HG02571 (cell line): ENCODE measurements around the gene SLC22A5.
A peak's percentile ranks its signal among the peaks of the same experiment; 100 is the strongest.
"Not testable (repeated sequence)": the region's sequence is repeated elsewhere in the genome, so short reads cannot be mapped to it uniquely, and the experiment has no call there.

Experiments
- ATAC-seq: cut with Tn5 transposase; IDR thresholded peaks from one replicate; pipeline ENCODE4 v1.9.1; 2021; ENCODE audit warnings: mild to moderate bottlenecking, moderate library complexity; ENCODE audit not compliant: unreplicated experiment

The SLC22A5 gene

DNA sequence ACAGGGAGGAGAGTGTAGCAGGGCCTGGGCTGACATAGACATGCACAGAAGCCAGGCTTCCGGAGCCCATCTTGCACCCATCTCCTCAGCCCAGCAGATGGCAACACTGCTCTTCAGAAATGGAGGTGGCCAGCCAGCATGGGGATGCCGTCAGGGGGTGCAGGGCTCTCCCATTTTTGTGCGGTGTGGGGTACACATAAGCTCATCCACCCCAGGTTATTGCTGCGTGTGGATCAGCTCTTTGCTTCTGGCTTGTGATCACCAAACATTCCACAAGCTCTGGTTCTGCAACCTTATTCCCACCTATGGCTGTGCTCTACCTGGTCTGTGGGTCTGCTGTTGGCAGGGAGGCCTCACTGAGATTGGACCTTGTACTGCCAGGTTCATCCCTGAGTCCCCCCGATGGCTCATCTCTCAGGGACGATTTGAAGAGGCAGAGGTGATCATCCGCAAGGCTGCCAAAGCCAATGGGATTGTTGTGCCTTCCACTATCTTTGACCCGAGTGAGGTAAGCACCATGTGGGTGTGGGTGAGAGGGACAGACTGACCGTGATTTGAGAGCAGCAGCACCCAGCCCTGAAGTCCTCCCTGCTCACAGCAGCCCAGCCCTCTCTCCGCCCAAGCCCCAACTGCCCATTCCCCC is 17.3 kb downstream of the SLC22A5 start:
- peak; percentile 83 for ATAC-seq

GRCh38 chr5:132387640-132388117 is 18.2 kb downstream of the SLC22A5 start:
- no peak for ATAC-seq

DNA sequence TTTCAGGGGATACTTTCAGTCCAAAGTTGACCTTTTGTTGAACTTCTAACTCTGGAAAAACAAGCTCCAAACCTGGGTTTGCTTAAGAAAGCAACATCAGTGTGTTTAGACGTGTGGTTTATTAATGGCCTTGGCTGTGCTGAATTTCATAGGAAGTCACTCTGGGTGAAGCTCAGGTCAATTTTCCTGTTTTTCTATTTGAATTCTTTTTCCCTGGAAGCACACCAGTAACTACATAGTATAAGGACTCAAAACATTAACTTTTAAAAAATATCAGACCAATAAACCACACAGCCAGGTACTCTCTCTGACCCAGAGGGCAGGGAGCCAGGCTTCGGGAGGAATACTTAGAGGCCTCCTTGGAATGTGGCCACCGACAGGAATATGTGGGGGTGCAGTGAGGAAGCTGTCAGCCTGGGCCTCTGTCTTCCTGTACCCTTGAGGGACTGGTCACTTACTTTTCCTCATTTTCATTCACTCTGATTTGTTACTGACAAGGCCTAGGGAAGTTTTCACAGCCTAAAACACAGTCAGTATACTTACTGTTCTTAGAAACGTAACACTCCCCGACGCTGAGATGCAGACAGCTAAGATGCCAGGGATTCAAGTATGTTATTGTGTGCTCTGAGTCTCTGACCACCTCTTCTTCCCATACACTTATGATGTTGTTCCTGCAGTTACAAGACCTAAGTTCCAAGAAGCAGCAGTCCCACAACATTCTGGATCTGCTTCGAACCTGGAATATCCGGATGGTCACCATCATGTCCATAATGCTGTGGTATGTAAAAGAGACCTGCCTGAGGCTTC is 18.9 kb downstream of the SLC22A5 start:
- no peak for ATAC-seq

DNA sequence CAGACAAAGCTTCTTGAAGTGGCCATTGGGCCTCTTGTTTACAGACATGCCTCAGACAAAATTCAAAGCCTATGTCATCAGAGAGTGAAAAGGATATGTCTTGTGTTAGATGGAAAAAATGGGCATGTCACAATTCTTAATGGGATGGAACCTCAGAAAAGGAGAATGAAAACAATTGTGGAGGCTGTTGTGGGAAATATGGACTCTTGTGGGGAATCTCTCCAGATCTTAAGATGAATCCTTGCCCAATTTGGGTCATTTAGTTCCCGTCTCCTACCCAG is 19.5 kb downstream of the SLC22A5 start:
- no peak for ATAC-seq

GRCh38 chr5:132389585-132390286 is 20.2 kb downstream of the SLC22A5 start:
- no peak for ATAC-seq

DNA sequence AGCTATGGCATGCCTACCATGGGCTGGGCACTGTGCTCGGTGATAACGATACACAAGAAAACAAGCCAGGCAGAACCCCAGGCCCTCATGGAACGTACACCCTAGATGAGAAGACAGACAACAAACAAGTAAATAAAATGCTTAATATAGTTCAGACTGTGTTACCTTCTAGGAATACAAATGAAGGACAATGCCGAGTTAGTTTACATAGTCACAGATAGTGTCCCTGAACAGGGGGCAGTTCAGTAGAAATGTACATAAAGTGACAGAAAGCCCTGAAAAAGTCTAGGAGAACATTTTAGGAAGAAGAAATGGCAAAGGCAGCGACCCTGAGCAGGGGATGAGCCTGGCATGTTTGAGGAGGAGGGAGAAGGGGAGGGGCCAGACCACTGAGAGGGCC is 21.7 kb downstream of the SLC22A5 start:
- ATAC-seq: no peak

DNA sequence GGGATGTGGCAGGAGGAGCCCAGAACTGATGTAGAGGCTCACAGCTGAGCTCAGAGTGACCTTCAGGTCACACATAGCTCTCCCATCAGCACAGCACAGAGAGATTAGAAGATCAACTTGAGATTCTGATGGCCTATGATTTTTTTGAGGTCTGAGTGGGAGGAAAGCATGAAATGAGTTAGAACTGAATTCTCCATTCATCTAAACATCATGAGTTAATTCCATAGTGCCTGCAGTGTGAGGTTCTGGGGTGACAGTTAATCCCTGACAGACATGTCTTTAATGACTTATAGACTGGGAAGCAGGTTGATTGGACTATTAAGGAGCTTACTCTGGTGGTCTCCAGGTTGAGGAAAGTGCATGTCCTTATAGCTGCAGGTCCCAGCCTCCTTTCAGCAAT is 22.4 kb downstream of the SLC22A5 start:
- no peak for ATAC-seq

DNA sequence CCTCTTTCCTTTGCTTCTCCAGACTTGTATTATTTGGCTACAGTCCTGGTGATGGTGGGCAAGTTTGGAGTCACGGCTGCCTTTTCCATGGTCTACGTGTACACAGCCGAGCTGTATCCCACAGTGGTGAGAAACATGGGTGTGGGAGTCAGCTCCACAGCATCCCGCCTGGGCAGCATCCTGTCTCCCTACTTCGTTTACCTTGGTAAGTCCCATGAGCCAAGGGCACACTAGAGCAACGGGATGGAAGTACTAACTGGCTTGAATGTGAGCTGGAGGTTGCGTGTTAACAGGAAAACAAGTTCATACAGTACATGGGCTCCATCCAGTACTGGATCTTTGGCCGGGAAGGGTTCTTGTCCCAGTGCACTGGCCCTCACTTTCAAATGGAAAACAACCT is 22.9 kb downstream of the SLC22A5 start:
- no peak for ATAC-seq

DNA sequence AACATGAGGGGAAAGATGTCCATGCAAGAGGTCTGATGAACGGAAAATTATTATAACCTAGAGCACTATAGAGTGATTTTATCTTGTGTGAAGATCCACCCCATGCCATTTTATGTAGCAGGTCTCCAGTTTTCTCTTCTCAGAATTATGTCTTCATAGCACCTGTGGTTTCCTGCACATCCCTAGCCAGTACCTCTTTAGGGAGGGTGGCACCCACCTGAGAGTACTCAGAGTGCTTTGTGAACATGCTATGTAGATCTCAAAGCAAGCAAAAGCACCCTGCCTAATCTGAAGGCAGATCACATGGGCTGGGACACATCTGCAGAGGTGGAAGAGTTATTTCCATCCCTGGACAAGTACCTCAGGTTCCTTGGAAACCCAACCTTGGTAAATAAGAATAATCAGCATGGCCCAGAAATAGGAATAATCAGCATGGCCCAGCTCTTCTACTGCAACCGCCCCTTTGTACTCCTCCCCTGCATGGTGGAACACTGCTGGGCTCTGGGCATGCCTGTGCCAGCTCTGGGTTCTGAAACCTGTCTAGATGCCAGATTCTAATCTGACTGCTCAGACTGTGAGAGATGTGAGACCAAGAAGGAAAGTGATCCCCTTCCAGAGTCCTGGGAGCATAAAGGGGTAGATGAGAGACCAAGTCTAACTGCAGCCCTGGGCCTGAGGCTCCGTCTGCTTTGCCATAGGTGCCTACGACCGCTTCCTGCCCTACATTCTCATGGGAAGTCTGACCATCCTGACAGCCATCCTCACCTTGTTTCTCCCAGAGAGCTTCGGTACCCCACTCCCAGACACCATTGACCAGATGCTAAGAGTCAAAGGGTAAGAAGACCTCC is 23.7 kb downstream of the SLC22A5 start:
- no peak for ATAC-seq

- no peak for ATAC-seq
Measured at GRCh38 chr5:132394667-132395259, 25.3 kb downstream of the SLC22A5 start.

DNA sequence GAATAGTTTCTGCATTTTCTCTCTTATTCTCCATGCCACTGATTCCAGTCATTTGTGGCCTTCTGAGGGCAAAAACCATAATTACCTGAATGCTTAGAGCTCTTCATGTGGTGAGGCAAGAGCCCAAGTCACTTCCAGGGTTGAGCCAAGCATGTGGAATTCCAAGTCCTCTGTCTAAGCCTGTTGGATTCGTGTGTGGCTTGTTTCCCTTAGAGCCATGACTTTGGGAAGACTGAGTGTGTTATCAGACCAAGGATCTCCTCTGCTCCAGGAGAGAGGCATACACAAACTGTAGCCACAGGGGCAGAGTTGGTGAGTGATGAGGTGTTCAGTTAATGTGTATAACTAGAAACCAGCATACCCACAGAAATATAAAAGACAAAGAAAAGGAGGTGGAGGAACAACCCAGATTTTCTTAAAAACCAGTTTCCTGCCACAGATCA is 27.1 kb downstream of the SLC22A5 start:
- ATAC-seq: no peak

GRCh38 chr5:132397224-132397623 is 27.7 kb downstream of the SLC22A5 start:
- ATAC-seq: no peak

- not testable (repeated sequence) for ATAC-seq
Measured at GRCh38 chr5:132397936-132398675, 28.6 kb downstream of the SLC22A5 start.

- not testable (repeated sequence) for ATAC-seq
Measured at GRCh38 chr5:132404041-132404440, 34.5 kb downstream of the SLC22A5 start.

GRCh38 chr5:132405646-132406045 is 36.1 kb downstream of the SLC22A5 start:
- no peak for ATAC-seq

DNA sequence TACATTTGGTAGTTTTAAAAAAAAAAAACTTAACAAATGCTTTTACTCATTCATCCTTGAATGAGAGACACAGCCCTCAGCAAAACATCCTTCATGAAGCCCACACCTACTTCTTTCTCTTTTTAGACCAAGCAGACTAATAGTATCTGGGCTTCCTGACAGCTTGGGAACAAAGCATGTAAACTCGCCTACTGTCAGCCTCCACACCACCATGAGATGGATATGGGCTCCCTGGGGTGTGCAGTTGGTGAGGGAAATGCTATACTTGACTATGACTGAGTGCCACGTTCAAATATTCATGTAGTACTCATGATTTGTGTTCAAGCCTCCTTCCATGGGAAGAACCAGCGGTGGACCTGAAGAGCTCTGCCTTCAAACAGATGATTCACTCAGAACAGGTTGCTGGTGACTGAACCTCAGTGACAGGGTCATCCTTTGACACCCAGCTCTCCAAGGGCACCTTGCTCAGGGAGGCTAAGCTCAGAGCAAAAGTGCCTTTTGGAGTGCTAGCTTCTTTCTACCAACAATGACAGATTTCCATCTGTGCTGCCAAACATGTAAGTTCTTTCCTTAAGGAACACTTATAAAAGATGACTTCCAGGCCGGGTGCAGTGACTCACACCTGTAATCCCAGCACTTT is 36.8 kb downstream of the SLC22A5 start:
- no peak for ATAC-seq

- no peak for ATAC-seq
Measured at GRCh38 chr5:132407970-132408369, 38.5 kb downstream of the SLC22A5 start.

- ATAC-seq: no peak
Measured at GRCh38 chr5:132408456-132408855, 38.9 kb downstream of the SLC22A5 start.

- ATAC-seq: no peak
Measured at GRCh38 chr5:132408965-132409364, 39.5 kb downstream of the SLC22A5 start.
